Activated CD4-positive, alpha-beta T cell treated with anti-CD3 and anti-CD28 coated beads for 1 hour (primary cell): ENCODE measurements around the gene PSMD4.

Experiments
- DNase-seq: peaks from one replicate; pipeline ENCODE4 v3.0.0-alpha.2; 2020

The PSMD4 gene

GRCh38 chr1:151311011-151311410, 56.5 kb downstream of the PSMD4 start:
- no peak for DNase-seq

- DNase-seq, result peak; percentile 65
Measured at GRCh38 chr1:151311589-151312331, 57.2 kb downstream of the PSMD4 start.

- DNase-seq, result no peak
Measured at GRCh38 chr1:151312411-151312810, 57.9 kb downstream of the PSMD4 start.

- DNase-seq, result no peak
Measured at GRCh38 chr1:151312826-151313225, 58.3 kb downstream of the PSMD4 start.

- no peak for DNase-seq
Measured at GRCh38 chr1:151313501-151313900, 59.0 kb downstream of the PSMD4 start.

GRCh38 chr1:151314137-151314875, 59.8 kb downstream of the PSMD4 start:
- no peak for DNase-seq

- no peak for DNase-seq
Measured at GRCh38 chr1:151315565-151316235, 61.2 kb downstream of the PSMD4 start.
